ENCODE measurements around the gene SPATA3. TPM values are rescaled to one million over a fixed set of nuclear protein-coding genes. Genes with fewer than 3 reads are reported as not detected.

SPATA3 gene
- total RNA-seq, 4 donors from 2014 or later = not detected

- Histone ChIP-seq H3K4me1 (peaks cover 0 to 15% (median 0%) of the 10 kb centered on the region in 4 donors), H3K27me3 (peaks cover 0 to 60% of the 10 kb centered on the region in 2 donors), H3K27ac (no peak overlapping the region), H3K9me3 (no peaks in the 10 kb centered on the region), H3K4me3 (peak overlapping the region in 2 of 4 donors; percentile 14 to 47), H3K36me3 (no peaks in the 10 kb centered on the region)
- WGBS, 2 donors = 4% methylated on average over 36 to 47 of the region's 104 CpGs
- no peak for DNase-seq (ENCODE audit: low spot score in 2 of 2)
- TF ChIP-seq CTCF (IDR thresholded peaks at IDR 0.05) (no peak), POLR2A (IDR thresholded peaks at IDR 0.05) (no peak), EP300 (IDR thresholded peaks at IDR 0.05) (no peak)
Measured at GRCh38 chr2:231037731-231038482, 42.0 kb downstream of the SPATA3 start.

GRCh38 chr2:231038483-231039293 is 42.8 kb downstream of the SPATA3 start:
- TF ChIP-seq CTCF (IDR thresholded peaks at IDR 0.05) (no peak), POLR2A (IDR thresholded peaks at IDR 0.05) (no peak), EP300 (IDR thresholded peaks at IDR 0.05) (no peak)
- Histone ChIP-seq H3K9me3 (no peaks in the 10 kb centered on the region), H3K4me3 (peak overlapping the region in 1 of 4 donors; percentile 39), H3K27ac (no peak overlapping the region), H3K36me3 (no peaks in the 10 kb centered on the region), H3K27me3 (peaks cover 0 to 53% of the 10 kb centered on the region in 2 donors), H3K4me1 (peaks cover 0 to 15% (median 0%) of the 10 kb centered on the region in 4 donors)
- 29 to 37% methylated on average over 21 of the region's 21 CpGs for WGBS, 2 donors
- DNase-seq (ENCODE audit: low spot score in 2 of 2) = no peak

- 82 to 89% methylated on average over 6 of the region's 6 CpGs for WGBS, 2 donors
- no peaks in the 10 kb centered on the region for H3K9me3 ChIP-seq
Measured at GRCh38 chr2:231039294-231039664, 43.4 kb downstream of the SPATA3 start.

GRCh38 chr2:231039821-231040364 is 44.0 kb downstream of the SPATA3 start:
- Histone ChIP-seq H3K27me3 (peaks cover 0 to 53% of the 10 kb centered on the region in 2 donors), H3K4me3 (no peak overlapping the region), H3K4me1 (peaks cover 0 to 15% (median 0%) of the 10 kb centered on the region in 4 donors), H3K27ac (no peak overlapping the region), H3K9me3 (no peaks in the 10 kb centered on the region), H3K36me3 (no peaks in the 10 kb centered on the region)
- TF ChIP-seq EP300 (IDR thresholded peaks at IDR 0.05) = no peak
- no peak for TF ChIP-seq CTCF (IDR thresholded peaks at IDR 0.05)
- TF ChIP-seq POLR2A (IDR thresholded peaks at IDR 0.05) = no peak
- no peak for DNase-seq (ENCODE audit: low spot score in 2 of 2)
- 81 to 87% methylated on average over 8 of the region's 8 CpGs for WGBS, 2 donors

More at GRCh38 chr2:231039294-231039664, 43.4 kb downstream of the SPATA3 start:
- H3K36me3 ChIP-seq = no peaks in the 10 kb centered on the region
- H3K4me1 ChIP-seq = peaks cover 0 to 15% (median 0%) of the 10 kb centered on the region in 4 donors
- H3K27ac ChIP-seq = no peak overlapping the region
- TF ChIP-seq CTCF (IDR thresholded peaks at IDR 0.05) = no peak
- TF ChIP-seq POLR2A (IDR thresholded peaks at IDR 0.05) = no peak
- no peak for TF ChIP-seq EP300 (IDR thresholded peaks at IDR 0.05)
- DNase-seq (ENCODE audit: low spot score in 2 of 2) = no peak
- H3K4me3 ChIP-seq = no peak overlapping the region
- H3K27me3 ChIP-seq = peaks cover 0 to 53% of the 10 kb centered on the region in 2 donors

Measured in tibial nerve (tissue), 4 donors.